GM12801 (cell line): ENCODE results near the gene MARCHF10.

Experiments used
- CTCF ChIP-seq: IDR thresholded peaks from one replicate; pipeline ENCODE4 v1.5.1; 2011; ENCODE audit warnings: control low read depth; ENCODE audit not compliant: insufficient read length; ENCODE audit errors: extremely low read depth

The MARCHF10 gene

GRCh38 chr17:62687997-62688396 lies 120.1 kb downstream of the MARCHF10 start:
- TF ChIP-seq CTCF, result no peak

- TF ChIP-seq CTCF, result no peak
Measured at GRCh38 chr17:62684179-62684578, 123.9 kb downstream of the MARCHF10 start.

GRCh38 chr17:62681939-62682381 lies 126.2 kb downstream of the MARCHF10 start:
- TF ChIP-seq CTCF, result no peak

GRCh38 chr17:62681061-62681938 lies 126.8 kb downstream of the MARCHF10 start:
- TF ChIP-seq CTCF, result no peak

GRCh38 chr17:62680541-62681052 lies 127.5 kb downstream of the MARCHF10 start:
- TF ChIP-seq CTCF, result no peak

GRCh38 chr17:62679866-62680377 lies 128.2 kb downstream of the MARCHF10 start:
- no peak for TF ChIP-seq CTCF

- TF ChIP-seq CTCF, result no peak
Measured at GRCh38 chr17:62678214-62678919, 129.7 kb downstream of the MARCHF10 start.
